GM12878 (cell line): Measurements from ENCODE around the gene SOX30. TPM values are rescaled to one million over a fixed set of nuclear protein-coding genes. Genes with fewer than 3 reads are reported as not detected.

Source experiments
- ATAC-seq: fragments of 200-7000 bp; cut with Tn5 transposase; 3 replicates; pipeline ENCODE4 v1.9.1; 2020; ENCODE audit warnings: mild to moderate bottlenecking, moderate library complexity
- BruUV-seq: library from RNA; stranded (reverse); fragments of 400-500 nt; replicated peaks from 2 replicates; lab custom pipeline; 2021; lab: Mats Ljungman, UMichigan
- CTCF ChIA-PET: fragments of 300-600 bp; sonication (Branson Sonifier 250); formaldehyde crosslinking; extraction: SDS; loops from one replicate; lab custom pipeline; 2021; ENCODE audit warnings: inconsistent platforms; lab: Yijun Ruan, JAX
- POLR2A ChIA-PET: fragments of 350-600 bp; formaldehyde crosslinking; extraction: SDS; loops from one replicate; lab custom pipeline; 2021; ENCODE audit warnings: inconsistent platforms; lab: Charles Lee
- RAD21 ChIA-PET: fragments of 300-600 bp; sonication (Branson Sonifier 250); formaldehyde crosslinking; loops from one replicate; lab custom pipeline; 2023; ENCODE audit warnings: antibody characterized with exemption; ENCODE audit not compliant: unreplicated experiment; lab: Charles Lee
- SMC1A ChIA-PET: fragments of 300-600 bp; sonication (Branson Sonifier 250); formaldehyde crosslinking; loops from one replicate; lab custom pipeline; 2023; ENCODE audit not compliant: unreplicated experiment, uncharacterized antibody; lab: Charles Lee
- DNase-seq: peaks from one replicate; pipeline ENCODE4 v3.0.0-alpha.2; 2011; ENCODE audit warnings: low read depth, low spot score
- FAIRE-seq: peaks from 3 replicates; lab custom pipeline; 2011; peaks lifted over from hg19 to GRCh38; lab: Jason Lieb, UNC
- H2AFZ ChIP-seq: 2 replicates; pipeline ENCODE4 v1.6.0; 2011; ENCODE audit warnings: low read depth, low read length, control low read depth; ENCODE audit not compliant: control insufficient read depth
- H3K27ac ChIP-seq: 2 replicates; pipeline ENCODE4 v1.5.1; 2011; ENCODE audit warnings: control low read depth; ENCODE audit not compliant: control insufficient read depth, insufficient read depth
- H3K27me3 ChIP-seq, 2 experiments: replicated peaks in 1 of 2; 2 replicates each; pipeline versions ENCODE4 v1.6.0 to v1.6.1; 2011; ENCODE audit warnings: low read length in 1 of 2; ENCODE audit not compliant: control insufficient read depth in 2 of 2, insufficient read depth in 2 of 2
- H3K36me3 ChIP-seq, 2 experiments: 2 replicates each; pipeline ENCODE4 v1.5.1; 2011; ENCODE audit warnings: low read length in 1 of 2; ENCODE audit not compliant: control insufficient read depth in 2 of 2, insufficient read depth in 2 of 2
- H3K4me1 ChIP-seq: 2 replicates; pipeline ENCODE4 v1.6.1; 2011; ENCODE audit warnings: mild to moderate bottlenecking, low read length, moderate library complexity, mixed read lengths; ENCODE audit not compliant: control insufficient read depth, insufficient read depth
- H3K4me2 ChIP-seq: 2 replicates; pipeline ENCODE4 v1.6.0; 2011; ENCODE audit warnings: control low read depth; ENCODE audit not compliant: control insufficient read depth, insufficient read depth
- H3K4me3 ChIP-seq: fragments of 200-600 bp; sonication (generic); 2 replicates; pipeline ENCODE4 v1.5.1; 2016
- H3K79me2 ChIP-seq: 2 replicates; pipeline ENCODE4 v1.6.0; 2011; ENCODE audit warnings: low read length; ENCODE audit not compliant: control insufficient read depth, insufficient read depth
- H3K9ac ChIP-seq: 2 replicates; pipeline ENCODE4 v1.8.0; 2011; ENCODE audit warnings: low read length, control low read depth, mixed read lengths; ENCODE audit not compliant: control insufficient read depth, insufficient read depth
- H3K9me3 ChIP-seq: replicated peaks from 3 replicates; pipeline ENCODE4 v1.5.1; 2011; ENCODE audit warnings: mild to moderate bottlenecking, low read length; ENCODE audit not compliant: control insufficient read depth, insufficient read depth
- H4K20me1 ChIP-seq: 2 replicates; pipeline ENCODE4 v1.6.0; 2011; ENCODE audit not compliant: control insufficient read depth, insufficient read depth
- NRF1 ChIP-seq: conservative IDR thresholded peaks from 2 replicates; pipeline ENCODE4 v1.6.1; 2011; ENCODE audit warnings: mild to moderate bottlenecking, low read depth, low read length, improper control_type of control experiment
- RUNX3 ChIP-seq: IDR thresholded peaks from 2 replicates; pipeline ENCODE4 v1.6.1; 2012; ENCODE audit warnings: low read length, inconsistent platforms
- ZNF24 ChIP-seq: fragments of 450-650 bp; IDR thresholded peaks from 2 replicates; pipeline ENCODE4 v1.6.1; 2017; ENCODE audit warnings: antibody characterized with exemption, mild to moderate bottlenecking
- WGBS: methylation state at CpG from one replicate; pipeline ENCODE4 v1.1.6; 2016; ENCODE audit warnings: low lambda C conversion rate; ENCODE audit not compliant: insufficient replicate concordance, insufficient coverage; ENCODE audit errors: missing lambda C conversion rate; 5-methylcytosine and 5-hydroxymethylcytosine counted together
- in situ Hi-C: fragments of 300-500 bp; cut with MboI; formaldehyde crosslinking; loops from 9 replicates; pipeline ENCODE4 v1.14.3; 2018; ENCODE audit warnings: mixed read lengths
- intact Hi-C: fragments of 100-400 bp; cut with micrococcal nuclease; formaldehyde crosslinking; loops from one replicate; pipeline ENCODE4 v1.14.2; 2022; ENCODE audit not compliant: unreplicated experiment
- polyA plus RNA-seq, 11 experiments: library from polyadenylated mRNA; depleted of rRNA in 4 of 11; unstranded in 6 of 11; stranded (reverse) in 5 of 11; fragments of >200 nt; fragmentation: Nextera tagmentation in 4 of 11; fragmentation: Illumina TruSeq in 1 of 11; extraction: Ambion mirVana in 4 of 11; extraction: Trizol in 1 of 11; gene quantifications; 1 replicate in 1 of 11; 2 replicates in 10 of 11; pipeline versions ENCODE4 v1.2.1 to v1.2.3, GENCODE V29; 2011 to 2016; ENCODE audit warnings: inconsistent platforms in 2 of 11, missing spikeins in 2 of 11, low read depth in 1 of 11
- total RNA-seq, 4 experiments: library from RNA; depleted of rRNA in 3 of 4; stranded (reverse); fragments of >200 nt in 3 of 4; fragmentation: Illumina TruSeq in 1 of 4; extraction: Trizol in 1 of 4; gene quantifications; 2 replicates each; pipeline versions ENCODE4 v1.2.1 to v1.2.3, GENCODE V29; 2013 to 2021
- TF ChIP-seq, protein P1 (sequence below): fragments of 450-650 bp; IDR thresholded peaks from 2 replicates; pipeline ENCODE4 v1.6.1; 2014; ENCODE audit warnings: mild to moderate bottlenecking

SOX30 gene
- total and polyA plus RNA-seq, 10 of the 15 experiments (the other 5 are each of a cell fraction or from before 2014, with no cell fraction given): 0.06 to 0.32 (median 0.10) TPM; not detected in 2

DNA sequence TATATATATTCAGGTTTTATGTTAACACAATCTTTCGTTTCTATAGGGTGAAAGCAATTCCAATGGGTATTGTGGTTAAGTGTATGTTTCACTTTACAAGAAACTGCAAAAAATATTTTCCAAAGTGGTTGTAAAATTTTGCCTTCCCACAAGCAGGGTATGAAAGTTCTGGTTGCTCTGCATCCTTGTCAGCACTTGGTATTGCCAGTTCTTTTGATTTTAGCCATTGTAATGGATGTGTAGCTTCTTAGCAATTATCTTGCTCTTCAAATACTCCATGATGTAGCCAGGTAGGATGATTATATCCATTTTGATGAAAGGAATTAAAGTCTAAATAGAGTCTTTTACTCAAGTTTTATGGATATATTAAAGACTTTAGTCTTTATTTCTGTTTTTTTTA is 67.6 kb downstream of the SOX30 start:
- no TSS peak for BruUV-seq

More for the DNA sequence above, 67.6 kb downstream of the SOX30 start:
- Histone ChIP-seq H3K9ac (no peak overlapping the region), H3K9me3 (peaks cover 2% of the 10 kb centered on the region; the same call in 1 of the 3 replicates), H3K27ac (no peak overlapping the region), H3K27me3 (no peaks in the 10 kb centered on the region), H3K79me2 (no peaks in the 10 kb centered on the region), H2AFZ (no peak overlapping the region), H3K4me2 (no peak overlapping the region), H3K36me3 (no peaks in the 10 kb centered on the region), H4K20me1 (no peaks in the 10 kb centered on the region), H3K4me1 (peaks cover 17% of the 10 kb centered on the region), H3K4me3 (no peak overlapping the region)
- peak; percentile 22; the same call in 1 of the 2 replicates for TF ChIP-seq RUNX3
- TF ChIP-seq, protein P1, sequence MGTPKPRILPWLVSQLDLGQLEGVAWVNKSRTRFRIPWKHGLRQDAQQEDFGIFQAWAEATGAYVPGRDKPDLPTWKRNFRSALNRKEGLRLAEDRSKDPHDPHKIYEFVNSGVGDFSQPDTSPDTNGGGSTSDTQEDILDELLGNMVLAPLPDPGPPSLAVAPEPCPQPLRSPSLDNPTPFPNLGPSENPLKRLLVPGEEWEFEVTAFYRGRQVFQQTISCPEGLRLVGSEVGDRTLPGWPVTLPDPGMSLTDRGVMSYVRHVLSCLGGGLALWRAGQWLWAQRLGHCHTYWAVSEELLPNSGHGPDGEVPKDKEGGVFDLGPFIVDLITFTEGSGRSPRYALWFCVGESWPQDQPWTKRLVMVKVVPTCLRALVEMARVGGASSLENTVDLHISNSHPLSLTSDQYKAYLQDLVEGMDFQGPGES: no peak
- TF ChIP-seq NRF1: no peak
- TF ChIP-seq ZNF24: no peak
- in situ Hi-C loops: no loop called here
- ChIA-PET RAD21 (interaction anchor here (0.7 to 4.6 kb wide), 3 partner anchors 10 to 154 kb away, joined by 3 to 47 read pairs (median 4); no protein-coding TSS in a partner anchor), CTCF (interaction anchor here (1.5 to 3.5 kb wide), 4 partner anchors 12 to 157 kb away, joined by 3 to 14 read pairs (median 8); no protein-coding TSS in a partner anchor), SMC1A (interaction anchor here (1.3 to 8.3 kb wide), 5 partner anchors 8 to 77 kb away, joined by 3 to 146 read pairs (median 6); no protein-coding TSS in a partner anchor), POLR2A (interaction anchor here (0.5 to 4.0 kb wide), 4 partner anchors 9 to 45 kb away, joined by 3 to 18 read pairs (median 4); no protein-coding TSS in a partner anchor)
- 50% methylated on average over 1 of the region's 1 CpG for WGBS
- FAIRE-seq (no peak), DNase-seq (no peak), ATAC-seq (no peak)
- intact Hi-C loops: no loop called here
